NCI-H82 treated with DMSO at 0.1 percent for 48 hours (cell line): ENCODE results near the gene AKAP9.
"Not testable (repeated sequence)": the region's sequence is repeated elsewhere in the genome, so short reads cannot be mapped to it uniquely, and the experiment has no call there.

Source experiments
- DNase-seq: peaks from one replicate; lab custom pipeline; 2025; ENCODE audit not compliant: unreplicated experiment; lab: John Stamatoyannopoulos, UW

The AKAP9 gene

GRCh38 chr7:92058040-92058439 is 117.4 kb downstream of the AKAP9 start:
- no peak for DNase-seq

- DNase-seq = no peak
These were observed 118.2 kb downstream of the AKAP9 start for GRCh38 chr7:92058899-92059298.

DNA sequence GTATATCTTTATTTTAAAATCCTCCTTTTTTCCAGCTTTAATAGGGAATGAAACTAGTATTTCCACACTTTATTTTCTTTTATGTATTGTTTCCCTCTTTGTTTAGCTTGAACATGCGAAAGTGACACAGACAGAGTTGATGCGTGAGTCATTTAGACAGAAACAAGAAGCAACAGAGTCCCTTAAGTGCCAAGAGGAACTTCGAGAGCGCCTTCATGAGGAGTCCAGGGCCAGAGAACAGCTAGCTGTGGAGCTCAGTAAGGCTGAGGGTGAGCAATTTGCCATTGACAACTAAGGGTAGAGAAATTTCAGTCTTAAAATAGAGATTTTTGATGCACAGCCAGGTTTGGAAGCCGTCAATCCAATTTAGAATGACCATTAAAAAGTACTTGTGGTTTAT is 120.5 kb downstream of the AKAP9 start:
- no peak for DNase-seq

DNA sequence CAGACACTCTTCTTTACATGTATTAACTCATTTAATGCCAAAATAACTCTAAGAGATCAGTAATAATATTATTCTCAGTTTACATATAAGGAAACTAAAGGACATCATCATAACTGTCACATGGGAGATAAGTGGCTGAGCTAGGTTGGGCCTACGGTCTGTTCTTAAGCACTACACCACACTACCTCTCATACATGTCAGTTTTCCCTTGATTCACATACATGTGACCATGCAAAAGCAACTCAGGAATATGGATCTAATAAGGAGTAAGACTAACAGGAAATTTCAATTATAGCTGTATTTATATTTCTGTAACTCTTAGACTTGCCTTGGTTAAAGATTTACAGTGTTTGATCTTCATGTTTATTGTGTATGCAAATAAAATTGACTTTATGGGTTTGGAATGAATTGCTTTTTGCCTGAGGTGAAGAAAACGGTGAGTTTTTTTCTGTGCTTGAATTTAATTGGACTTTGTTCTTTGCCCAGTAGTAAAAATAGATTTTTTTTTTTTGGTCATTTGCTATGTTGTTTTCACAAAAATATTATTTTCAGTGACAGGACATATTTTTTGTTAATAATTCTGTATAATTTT is 123.9 kb downstream of the AKAP9 start:
- no peak for DNase-seq

DNA sequence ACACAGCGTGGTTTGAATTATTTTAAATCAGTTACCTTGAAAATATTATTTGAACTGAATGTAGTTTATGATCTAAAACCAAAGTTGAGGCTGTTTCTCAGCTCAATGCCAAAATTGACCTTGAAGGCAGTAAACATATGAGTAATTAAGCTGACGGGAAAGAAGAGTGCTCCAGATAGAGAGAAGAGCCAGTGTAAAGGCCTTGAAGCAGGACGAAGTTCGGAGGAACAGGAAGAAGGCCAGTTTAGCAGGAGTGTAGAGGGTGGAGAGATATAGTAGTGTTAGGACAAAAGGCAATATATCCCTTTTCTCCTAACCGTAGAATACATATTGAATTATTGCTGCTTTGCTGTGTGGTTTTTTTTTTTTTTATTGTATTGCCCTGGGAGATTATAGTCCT is 130.4 kb downstream of the AKAP9 start:
- no peak for DNase-seq

DNA sequence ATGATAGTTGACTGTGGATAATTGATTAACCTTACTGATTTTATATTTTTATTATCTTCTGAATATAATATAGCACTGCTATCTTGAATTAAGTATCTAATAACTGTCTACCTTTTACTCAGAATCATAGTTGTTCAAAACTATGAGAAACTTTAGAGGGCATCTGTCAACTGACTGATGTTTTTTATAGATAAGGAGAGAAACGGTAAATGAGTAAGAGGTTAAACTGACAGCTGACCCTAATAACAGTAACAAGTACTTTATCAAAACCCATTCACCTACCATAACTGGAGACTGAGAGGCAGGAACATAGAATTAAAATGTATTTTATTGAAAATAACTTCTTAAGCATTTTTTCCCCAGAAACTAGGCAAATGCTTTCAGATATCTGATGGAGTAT is 131.5 kb downstream of the AKAP9 start:
- DNase-seq = no peak

GRCh38 chr7:92072708-92073107 is 132.0 kb downstream of the AKAP9 start:
- DNase-seq = no peak

GRCh38 chr7:92075455-92076158 is 134.9 kb downstream of the AKAP9 start:
- no peak for DNase-seq

GRCh38 chr7:92076509-92076908 is 135.8 kb downstream of the AKAP9 start:
- DNase-seq = no peak

DNA sequence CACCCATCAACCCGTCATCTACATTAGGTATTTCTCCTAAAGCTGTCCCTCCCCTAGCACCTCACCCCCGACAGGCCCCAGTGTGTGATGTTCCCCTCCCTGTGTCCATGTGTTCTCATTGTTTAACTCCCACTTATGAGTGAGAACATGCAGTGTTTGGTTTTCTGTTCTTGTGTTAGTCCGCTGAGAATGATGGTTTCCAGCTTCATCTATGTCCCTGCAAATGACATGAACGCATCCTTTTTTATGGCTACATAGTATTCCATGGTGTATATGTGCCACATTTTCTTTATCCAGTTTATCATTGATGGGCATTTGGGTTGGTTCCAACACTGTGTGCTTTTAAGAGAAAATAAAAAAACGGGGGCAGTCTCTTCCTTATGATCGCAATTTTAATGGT is 143.3 kb downstream of the AKAP9 start:
- not testable (repeated sequence) for DNase-seq

DNA sequence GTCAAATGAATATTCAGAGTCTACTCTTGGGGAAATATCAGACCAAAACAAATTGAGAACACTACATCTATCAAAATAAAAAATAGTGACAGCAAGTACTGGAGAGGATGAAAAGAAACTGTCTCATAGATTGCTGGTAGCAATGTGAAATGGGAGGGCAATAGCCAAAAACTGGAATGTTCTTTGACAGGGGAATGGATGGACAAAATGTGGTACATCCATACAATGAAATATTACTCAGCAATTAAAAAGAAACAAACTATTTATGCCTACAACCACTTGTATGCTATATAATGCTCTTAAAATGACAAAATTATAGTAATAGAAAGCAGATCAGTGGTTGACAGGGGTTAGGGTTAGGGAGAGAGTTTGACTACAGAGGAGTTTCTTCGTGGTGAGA is 147.6 kb downstream of the AKAP9 start:
- no peak for DNase-seq

DNA sequence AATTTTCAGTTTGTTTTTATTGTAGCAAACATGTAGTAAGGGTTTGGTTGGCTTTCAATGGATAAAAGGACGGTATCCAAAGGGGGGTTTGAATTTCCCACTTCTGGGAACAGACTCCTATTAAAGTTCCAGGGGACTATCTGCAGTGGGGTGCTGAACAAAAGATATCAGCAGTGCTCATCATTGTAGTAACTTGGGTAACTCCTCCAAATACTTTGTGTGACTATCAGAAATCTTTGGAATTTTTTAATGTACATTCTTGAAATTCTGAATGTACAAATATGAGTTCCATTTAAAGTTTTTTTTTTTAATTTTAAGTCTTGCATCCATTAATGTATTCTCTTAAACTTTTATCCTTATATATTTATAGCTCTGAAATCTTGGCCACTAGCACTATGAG is 151.5 kb downstream of the AKAP9 start:
- DNase-seq = no peak

DNA sequence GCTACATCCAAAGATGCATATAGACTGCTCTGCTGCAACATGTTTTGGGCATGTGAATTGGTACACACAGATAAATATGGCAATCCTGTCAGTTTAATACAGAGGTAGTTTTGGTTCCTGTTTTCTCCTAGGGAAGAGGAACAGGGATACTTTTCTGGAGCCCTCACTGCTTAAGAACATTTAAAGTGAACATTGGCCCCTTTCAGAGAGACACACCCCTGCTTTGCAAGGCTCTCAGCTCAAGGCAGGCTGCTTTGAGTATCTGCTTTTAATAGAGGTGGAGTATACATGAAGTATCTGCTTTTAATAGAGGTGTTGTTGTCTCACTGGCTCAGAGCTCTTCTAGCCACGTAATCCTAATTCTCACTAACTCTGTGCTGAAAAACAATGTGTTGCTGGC is 154.7 kb downstream of the AKAP9 start:
- no peak for DNase-seq

- no peak for DNase-seq
These were observed 159.9 kb downstream of the AKAP9 start for GRCh38 chr7:92100534-92100933.

DNA sequence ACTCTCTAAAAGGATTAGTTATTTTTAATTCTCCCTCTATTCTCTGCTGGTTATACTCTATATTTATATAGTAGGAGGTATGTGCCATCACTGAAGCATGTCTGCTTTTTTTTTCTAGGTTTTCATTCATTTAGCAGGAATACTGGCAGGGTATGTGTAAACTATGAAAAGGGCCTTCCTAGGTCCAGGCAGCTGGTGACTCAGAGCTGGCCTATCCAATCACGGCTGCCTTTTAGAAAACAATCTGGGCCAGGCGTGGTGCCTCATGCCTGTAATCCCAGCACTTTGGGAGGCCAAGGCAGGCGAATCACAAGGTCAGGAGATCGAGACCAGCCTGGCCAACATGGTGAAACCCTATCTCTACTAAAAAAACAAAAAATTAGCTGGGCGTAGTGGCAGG is 162.2 kb downstream of the AKAP9 start:
- DNase-seq = not testable (repeated sequence)

GRCh38 chr7:92108821-92109220 is 168.2 kb downstream of the AKAP9 start:
- DNase-seq = no peak

GRCh38 chr7:92110857-92111256 is 170.2 kb downstream of the AKAP9 start:
- no peak for DNase-seq

- no peak for DNase-seq
These were observed 175.2 kb downstream of the AKAP9 start for GRCh38 chr7:92115821-92116220.

GRCh38 chr7:92116949-92117348 is 176.3 kb downstream of the AKAP9 start:
- no peak for DNase-seq

DNA sequence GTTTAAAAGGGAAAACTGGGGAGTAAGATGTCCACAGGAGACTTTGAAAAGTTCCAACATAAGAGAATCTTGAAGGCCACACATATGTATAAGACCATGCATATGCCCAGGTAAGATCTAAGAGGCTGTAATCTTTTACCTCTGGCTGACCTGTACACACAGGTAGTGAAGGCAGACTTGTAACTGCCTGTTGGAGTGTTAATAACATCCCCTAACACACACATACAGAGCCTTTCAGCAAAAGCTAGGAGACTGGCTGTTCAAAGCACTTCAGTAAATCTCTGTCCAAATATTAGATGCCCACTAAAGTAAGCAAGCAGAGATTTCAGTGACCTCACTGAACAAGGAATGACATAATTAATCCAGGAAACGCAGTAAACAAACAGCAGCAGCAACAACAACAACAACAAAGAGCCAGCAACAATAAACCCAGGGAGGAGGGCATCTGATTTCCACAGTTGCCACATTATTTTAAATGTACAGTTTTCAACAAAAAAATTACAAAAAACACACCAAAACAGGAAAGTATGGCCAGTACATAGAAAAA is 178.6 kb downstream of the AKAP9 start:
- DNase-seq = no peak

DNA sequence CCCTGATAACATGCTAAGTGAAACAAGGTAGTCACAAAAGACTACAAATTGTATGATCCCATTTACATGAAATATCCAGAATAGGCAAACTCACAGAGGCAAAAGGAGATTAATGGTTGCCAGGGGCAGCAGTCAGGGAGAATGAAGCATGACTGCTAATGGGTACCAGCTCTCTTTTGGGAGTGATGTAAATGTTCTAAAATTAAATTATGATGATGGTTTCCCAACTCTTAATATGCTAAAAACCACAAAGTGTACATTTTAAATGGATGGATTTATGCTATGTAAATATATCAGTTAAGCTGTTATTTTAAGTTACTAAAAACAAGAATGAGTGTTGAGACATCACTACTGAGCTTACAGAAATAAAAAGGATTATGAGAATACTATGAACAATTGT is 181.0 kb downstream of the AKAP9 start:
- no peak for DNase-seq

DNA sequence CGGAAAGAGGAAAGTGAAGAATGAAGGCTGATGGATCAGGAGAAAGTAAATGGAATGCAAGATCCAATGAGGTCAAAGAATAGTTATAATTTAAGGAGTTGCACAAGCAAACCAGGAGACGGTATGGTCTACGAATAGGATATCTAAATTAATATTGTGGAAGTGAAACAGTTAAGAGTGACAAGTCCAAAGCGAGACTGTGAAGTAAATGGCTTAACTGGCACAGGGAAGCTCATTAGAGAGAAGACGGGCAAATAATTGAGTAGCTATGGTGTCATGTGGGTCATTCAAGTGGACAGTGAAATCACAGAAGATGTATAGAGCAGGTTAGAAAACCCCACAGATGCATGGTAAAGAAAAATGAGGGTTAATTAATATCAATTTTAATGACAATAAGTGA is 190.4 kb downstream of the AKAP9 start:
- DNase-seq = no peak
